ENCODE data around the gene SNRPA1. TPM values are rescaled to one million over a fixed set of nuclear protein-coding genes. Genes with fewer than 3 reads are reported as not detected.

SNRPA1 gene
- total RNA-seq, 4 donors from 2014 or later: 28.4 to 50.6 (median 40.0) TPM

GRCh38 chr15:101308604-101309435, 13.8 kb upstream of the SNRPA1 start:
- TF ChIP-seq EP300 (IDR thresholded peaks at IDR 0.05): no peak
- TF ChIP-seq POLR2A (IDR thresholded peaks at IDR 0.05): no peak
- TF ChIP-seq CTCF (IDR thresholded peaks at IDR 0.05): no peak
- 76 to 81% methylated on average over 18 of the region's 20 CpGs for WGBS, 2 donors
- DNase-seq (ENCODE audit: low spot score in 2 of 2): no peak

GRCh38 chr15:101307897-101308603, 13.0 kb upstream of the SNRPA1 start:
- no peak for DNase-seq (ENCODE audit: low spot score in 2 of 2)
- peaks cover 0 to 11% of the 10 kb centered on the region in 2 donors for H3K27me3 ChIP-seq
- H3K36me3 ChIP-seq: no peaks in the 10 kb centered on the region
- no peak for TF ChIP-seq POLR2A (IDR thresholded peaks at IDR 0.05)
- TF ChIP-seq EP300 (IDR thresholded peaks at IDR 0.05): no peak
- no peak for TF ChIP-seq CTCF (IDR thresholded peaks at IDR 0.05)
- peak overlapping the region in 1 of 4 donors; percentile 15 for H3K4me3 ChIP-seq
- H3K4me1 ChIP-seq: no peaks in the 10 kb centered on the region
- peak overlapping the region in 1 of 4 donors; percentile 79 for H3K27ac ChIP-seq
- H3K9me3 ChIP-seq: no peaks in the 10 kb centered on the region
- 68 to 71% methylated on average over 11 to 12 of the region's 16 CpGs for WGBS, 2 donors

More at GRCh38 chr15:101308604-101309435, 13.8 kb upstream of the SNRPA1 start:
- no peaks in the 10 kb centered on the region for H3K36me3 ChIP-seq
- peak overlapping the region in 1 of 4 donors; percentile 79 for H3K27ac ChIP-seq
- H3K27me3 ChIP-seq: peaks cover 0 to 11% of the 10 kb centered on the region in 2 donors
- H3K4me1 ChIP-seq: no peaks in the 10 kb centered on the region
- H3K4me3 ChIP-seq: peak overlapping the region in 1 of 4 donors; percentile 15
- no peaks in the 10 kb centered on the region for H3K9me3 ChIP-seq

- DNase-seq (ENCODE audit: low spot score in 2 of 2): no peak
- peak overlapping the region in 1 of 4 donors; percentile 79 for H3K27ac ChIP-seq
- H3K9me3 ChIP-seq: no peaks in the 10 kb centered on the region
- H3K36me3 ChIP-seq: no peaks in the 10 kb centered on the region
- H3K4me3 ChIP-seq: no peak overlapping the region
- H3K4me1 ChIP-seq: no peaks in the 10 kb centered on the region
- TF ChIP-seq CTCF (IDR thresholded peaks at IDR 0.05) (no peak), EP300 (IDR thresholded peaks at IDR 0.05) (no peak), POLR2A (IDR thresholded peaks at IDR 0.05) (no peak)
- peaks cover 0 to 11% of the 10 kb centered on the region in 2 donors for H3K27me3 ChIP-seq
- WGBS, 2 donors: 65 to 75% methylated on average over 19 to 23 of the region's 24 CpGs
Measured at GRCh38 chr15:101307048-101307896, 12.2 kb upstream of the SNRPA1 start.

GRCh38 chr15:101306341-101307047, 11.4 kb upstream of the SNRPA1 start:
- TF ChIP-seq CTCF (IDR thresholded peaks at IDR 0.05) (no peak), POLR2A (IDR thresholded peaks at IDR 0.05) (no peak), EP300 (IDR thresholded peaks at IDR 0.05) (no peak)
- Histone ChIP-seq H3K27ac (peak overlapping the region in 1 of 4 donors; percentile 79), H3K9me3 (no peaks in the 10 kb centered on the region), H3K4me1 (no peaks in the 10 kb centered on the region), H3K27me3 (peaks cover 0 to 11% of the 10 kb centered on the region in 2 donors), H3K36me3 (no peaks in the 10 kb centered on the region), H3K4me3 (no peak overlapping the region)
- DNase-seq (ENCODE audit: low spot score in 2 of 2): no peak
- 74 to 79% methylated on average over 10 of the region's 10 CpGs for WGBS, 2 donors
